ENCODE measurements around the gene PIK3IP1. TPM values are rescaled to one million over a fixed set of nuclear protein-coding genes. Genes with fewer than 3 reads are reported as not detected.
"Not testable (repeated sequence)": the region's sequence is repeated elsewhere in the genome, so short reads cannot be mapped to it uniquely, and the experiment has no call there.

Gene PIK3IP1
- total RNA-seq (2014; rRNA removed; shearing (Covaris generic)): 2.7 and 6.8 TPM in 2 replicates

- peak; percentile 51 for DNase-seq (ENCODE audit: low spot score)
Measured at GRCh38 chr22:31292236-31292989, at the start of gene PIK3IP1. PIK3IP1 (minus strand) TSS chr22:31292488; CDS start chr22:31292344, 144 bp downstream.

- DNase-seq (ENCODE audit: low spot score): no peak
Measured at GRCh38 chr22:31341386-31342088, 49.2 kb upstream of the PIK3IP1 start.

- no peak for DNase-seq (ENCODE audit: low spot score)
Measured at GRCh38 chr22:31340765-31341247, 48.5 kb upstream of the PIK3IP1 start.

GRCh38 chr22:31340360-31340759 lies 48.1 kb upstream of the PIK3IP1 start:
- DNase-seq (ENCODE audit: low spot score): no peak

GRCh38 chr22:31339148-31339832 lies 47.0 kb upstream of the PIK3IP1 start:
- DNase-seq (ENCODE audit: low spot score): no peak

- no peak for DNase-seq (ENCODE audit: low spot score)
Measured at GRCh38 chr22:31337178-31337577, 44.9 kb upstream of the PIK3IP1 start.

- no peak for DNase-seq (ENCODE audit: low spot score)
Measured at GRCh38 chr22:31334329-31334728, 42.0 kb upstream of the PIK3IP1 start.

- DNase-seq (ENCODE audit: low spot score): no peak
Measured at GRCh38 chr22:31333641-31334040, 41.4 kb upstream of the PIK3IP1 start.

GRCh38 chr22:31332886-31333285 lies 40.6 kb upstream of the PIK3IP1 start:
- DNase-seq (ENCODE audit: low spot score): no peak

GRCh38 chr22:31332010-31332409 lies 39.7 kb upstream of the PIK3IP1 start:
- no peak for DNase-seq (ENCODE audit: low spot score)

- DNase-seq (ENCODE audit: low spot score): peak; percentile 45
Measured at GRCh38 chr22:31329453-31330215, 37.3 kb upstream of the PIK3IP1 start.

- DNase-seq (ENCODE audit: low spot score): peak; percentile 68
Measured at GRCh38 chr22:31329029-31329428, 36.7 kb upstream of the PIK3IP1 start.

- no peak for DNase-seq (ENCODE audit: low spot score)
Measured at GRCh38 chr22:31328544-31328960, 36.3 kb upstream of the PIK3IP1 start.

GRCh38 chr22:31327806-31328543 lies 35.7 kb upstream of the PIK3IP1 start:
- DNase-seq (ENCODE audit: low spot score): peak; percentile 57

GRCh38 chr22:31326877-31327276 lies 34.6 kb upstream of the PIK3IP1 start:
- DNase-seq (ENCODE audit: low spot score): no peak

- no peak for DNase-seq (ENCODE audit: low spot score)
Measured at GRCh38 chr22:31323578-31324550, 31.6 kb upstream of the PIK3IP1 start.

- no peak for DNase-seq (ENCODE audit: low spot score)
Measured at GRCh38 chr22:31321421-31321820, 29.1 kb upstream of the PIK3IP1 start.

GRCh38 chr22:31314220-31314619 lies 21.9 kb upstream of the PIK3IP1 start:
- not testable (repeated sequence) for DNase-seq (ENCODE audit: low spot score)

- DNase-seq (ENCODE audit: low spot score): peak; percentile 44
Measured at GRCh38 chr22:31313366-31314147, 21.3 kb upstream of the PIK3IP1 start.

Measured in A172 (cell line).